HG03135 (cell line): ENCODE measurements around the gene HYOU1.
"Not testable (repeated sequence)": the region's sequence is repeated elsewhere in the genome, so short reads cannot be mapped to it uniquely, and the experiment has no call there.

Experiments
- ATAC-seq: cut with Tn5 transposase; IDR thresholded peaks from one replicate; pipeline ENCODE4 v1.9.1; 2021; ENCODE audit warnings: mild to moderate bottlenecking, moderate library complexity; ENCODE audit not compliant: unreplicated experiment

The HYOU1 gene

GRCh38 chr11:119021631-119022030 is 35.4 kb downstream of the HYOU1 start:
- ATAC-seq, result no peak

GRCh38 chr11:119019996-119020395 is 37.0 kb downstream of the HYOU1 start:
- no peak for ATAC-seq

- ATAC-seq, result peak; percentile 89
Observed at GRCh38 chr11:119018074-119018938, 38.7 kb downstream of the HYOU1 start, which contains the start of the genes RPS25 and TRAPPC4. TSS of gene RPS25 (minus strand) at chr11:119018343. CDS start at chr11:119018284, 59 bp downstream. TSS of gene TRAPPC4 (plus strand) at chr11:119018766. CDS start at chr11:119018796, 30 bp downstream.

GRCh38 chr11:119017377-119017776 is 39.6 kb downstream of the HYOU1 start:
- ATAC-seq, result not testable (repeated sequence)

- ATAC-seq, result no peak
Observed at GRCh38 chr11:119016216-119017009, 40.6 kb downstream of the HYOU1 start.

- ATAC-seq, result no peak
Observed at GRCh38 chr11:119015054-119015611, 41.9 kb downstream of the HYOU1 start.

- no peak for ATAC-seq
Observed at GRCh38 chr11:119014209-119014924, 42.6 kb downstream of the HYOU1 start.

GRCh38 chr11:119012629-119013170 is 44.3 kb downstream of the HYOU1 start:
- ATAC-seq, result no peak

- no peak for ATAC-seq
Observed at GRCh38 chr11:119011476-119012053, 45.4 kb downstream of the HYOU1 start.

- no peak for ATAC-seq
Observed at GRCh38 chr11:119006656-119007055, 50.3 kb downstream of the HYOU1 start.

- no peak for ATAC-seq
Observed at GRCh38 chr11:119000906-119001305, 56.1 kb downstream of the HYOU1 start.

- ATAC-seq, result no peak
Observed at GRCh38 chr11:118998822-118999221, 58.2 kb downstream of the HYOU1 start.

GRCh38 chr11:118998388-118998717 is 58.7 kb downstream of the HYOU1 start:
- peak; percentile 5 for ATAC-seq

GRCh38 chr11:118997627-118998387 is 59.2 kb downstream of the HYOU1 start, which contains the start of gene CENATAC:
TSS of gene CENATAC (plus strand) at chr11:118998138. CDS start at chr11:118998198, 60 bp downstream.
- peak; percentile 87 for ATAC-seq

- peak; percentile 32 for ATAC-seq
Observed at GRCh38 chr11:118996926-118997626, 59.9 kb downstream of the HYOU1 start.
